Choroid plexus epithelial cell (primary cell): ENCODE measurements around the gene SUSD4.

Experiments used
- DNase-seq: peaks from one replicate; pipeline ENCODE4 v3.0.0-alpha.2; 2010; ENCODE audit warnings: low read depth
- H3K4me3 ChIP-seq: 2 replicates; pipeline ENCODE4 v1.5.1; 2011; ENCODE audit warnings: low read depth, mild to moderate bottlenecking, control low read depth, low read length, moderate library complexity
- TF ChIP-seq, protein P1 (sequence below): conservative IDR thresholded peaks from 2 replicates; pipeline ENCODE4 v1.5.1; 2011; ENCODE audit warnings: low read depth, mild to moderate bottlenecking, control low read depth, inconsistent platforms, low read length, moderate library complexity

SUSD4 gene

GRCh38 chr1:223323491-223324484, 40.2 kb downstream of the SUSD4 start:
- TF ChIP-seq, protein P1, sequence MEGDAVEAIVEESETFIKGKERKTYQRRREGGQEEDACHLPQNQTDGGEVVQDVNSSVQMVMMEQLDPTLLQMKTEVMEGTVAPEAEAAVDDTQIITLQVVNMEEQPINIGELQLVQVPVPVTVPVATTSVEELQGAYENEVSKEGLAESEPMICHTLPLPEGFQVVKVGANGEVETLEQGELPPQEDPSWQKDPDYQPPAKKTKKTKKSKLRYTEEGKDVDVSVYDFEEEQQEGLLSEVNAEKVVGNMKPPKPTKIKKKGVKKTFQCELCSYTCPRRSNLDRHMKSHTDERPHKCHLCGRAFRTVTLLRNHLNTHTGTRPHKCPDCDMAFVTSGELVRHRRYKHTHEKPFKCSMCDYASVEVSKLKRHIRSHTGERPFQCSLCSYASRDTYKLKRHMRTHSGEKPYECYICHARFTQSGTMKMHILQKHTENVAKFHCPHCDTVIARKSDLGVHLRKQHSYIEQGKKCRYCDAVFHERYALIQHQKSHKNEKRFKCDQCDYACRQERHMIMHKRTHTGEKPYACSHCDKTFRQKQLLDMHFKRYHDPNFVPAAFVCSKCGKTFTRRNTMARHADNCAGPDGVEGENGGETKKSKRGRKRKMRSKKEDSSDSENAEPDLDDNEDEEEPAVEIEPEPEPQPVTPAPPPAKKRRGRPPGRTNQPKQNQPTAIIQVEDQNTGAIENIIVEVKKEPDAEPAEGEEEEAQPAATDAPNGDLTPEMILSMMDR = no peak
- DNase-seq = no peak
- no peak overlapping the region for H3K4me3 ChIP-seq

DNA sequence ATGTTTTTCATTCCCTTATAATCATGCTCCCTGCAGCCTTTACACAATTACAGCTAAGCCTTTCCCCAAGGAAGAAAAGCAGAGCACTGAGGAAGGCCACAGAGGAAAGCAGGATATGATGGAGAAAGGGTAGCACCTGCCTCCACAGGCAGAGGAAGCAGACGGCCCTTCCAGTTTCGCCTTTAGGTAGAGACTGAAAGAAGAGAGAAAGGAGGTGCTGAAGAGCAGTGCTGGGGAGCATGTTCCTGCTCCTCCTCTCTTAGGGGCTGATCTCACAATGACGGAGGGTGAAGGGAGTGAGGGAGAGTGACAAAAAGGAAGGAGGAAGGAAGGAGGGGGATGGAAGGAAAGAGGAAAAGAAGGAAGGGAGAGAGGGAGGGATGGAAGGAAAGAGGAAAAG, 41.1 kb downstream of the SUSD4 start:
- TF ChIP-seq, protein P1 = no peak
- H3K4me3 ChIP-seq = no peak overlapping the region
- DNase-seq = no peak

GRCh38 chr1:223320959-223321358, 43.0 kb downstream of the SUSD4 start:
- H3K4me3 ChIP-seq = no peak overlapping the region
- TF ChIP-seq, protein P1 = no peak
- DNase-seq = no peak

DNA sequence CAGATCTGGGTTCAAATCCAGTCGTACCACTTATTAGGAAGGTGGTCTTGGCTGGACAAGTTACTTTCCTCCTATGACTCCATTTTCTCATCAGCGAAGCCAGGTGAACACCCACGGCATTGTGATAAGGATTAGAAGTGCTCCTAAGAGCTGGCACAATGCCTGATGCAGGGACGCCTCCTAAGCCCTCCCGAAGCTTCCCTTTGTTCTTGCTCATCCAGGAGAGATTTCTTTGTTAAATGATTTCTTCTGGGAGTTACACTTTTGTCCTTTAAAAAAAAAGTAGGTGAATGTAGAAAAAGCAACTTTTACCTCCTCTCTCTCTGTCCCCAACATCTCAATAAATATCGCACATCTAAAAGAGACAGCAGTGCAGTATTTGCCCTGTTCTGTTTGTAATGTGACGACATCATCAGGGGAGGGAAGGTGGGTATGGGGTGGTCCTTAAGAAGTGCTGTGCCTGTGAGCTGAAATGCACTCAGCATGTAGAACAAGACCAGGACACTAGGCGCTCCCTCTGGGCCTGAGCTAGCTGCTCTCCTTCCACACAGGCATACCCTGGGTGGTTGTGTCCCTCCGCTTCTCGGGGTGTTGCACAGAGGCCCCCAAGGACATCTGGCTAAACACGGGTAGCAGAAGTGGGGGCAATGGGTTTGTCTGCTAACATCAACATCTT, 43.9 kb downstream of the SUSD4 start:
- H3K4me3 ChIP-seq = no peak overlapping the region
- no peak for DNase-seq
- TF ChIP-seq, protein P1 = no peak

DNA sequence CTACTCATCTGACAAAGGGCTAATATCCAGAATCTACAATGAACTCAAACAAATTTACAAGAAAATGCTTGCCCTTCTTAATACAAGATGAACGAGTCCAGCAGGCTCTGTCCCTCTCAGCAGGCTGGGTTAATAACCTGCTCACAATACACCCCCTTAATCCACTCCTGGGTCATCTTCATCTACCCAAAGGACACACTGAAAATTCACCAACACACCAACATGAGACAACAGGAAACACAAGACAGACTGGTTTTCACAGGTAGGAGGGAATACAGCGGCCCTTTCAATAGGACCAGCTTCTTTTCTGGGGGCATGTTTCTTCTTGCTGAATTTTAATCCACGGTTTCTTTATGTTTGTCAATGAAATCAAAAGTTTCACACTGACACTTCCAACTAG, 44.6 kb downstream of the SUSD4 start:
- no peak for DNase-seq
- H3K4me3 ChIP-seq = no peak overlapping the region

DNA sequence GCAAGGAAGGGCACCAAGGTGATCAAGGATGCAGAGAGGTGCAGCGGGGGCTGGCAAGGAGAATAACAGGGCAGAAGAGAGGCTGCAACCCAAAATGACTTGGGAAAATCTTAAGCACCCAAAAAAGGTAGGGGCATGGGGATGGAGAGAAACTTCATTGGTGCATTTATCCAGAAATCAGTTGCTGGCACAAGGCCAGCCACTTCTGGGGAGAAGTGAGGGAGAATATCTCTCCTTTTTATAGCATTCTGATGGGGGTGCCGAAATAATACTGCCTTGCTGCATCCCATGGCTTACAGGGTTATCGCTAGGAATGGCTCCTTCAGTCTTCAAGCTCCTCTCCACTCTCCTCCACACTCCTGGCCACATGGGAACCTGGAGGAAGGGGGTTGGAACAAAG, 47.9 kb downstream of the SUSD4 start:
- TF ChIP-seq, protein P1 = no peak
- no peak overlapping the region for H3K4me3 ChIP-seq

More for the DNA sequence above, 44.6 kb downstream of the SUSD4 start:
- TF ChIP-seq, protein P1 = no peak

DNA sequence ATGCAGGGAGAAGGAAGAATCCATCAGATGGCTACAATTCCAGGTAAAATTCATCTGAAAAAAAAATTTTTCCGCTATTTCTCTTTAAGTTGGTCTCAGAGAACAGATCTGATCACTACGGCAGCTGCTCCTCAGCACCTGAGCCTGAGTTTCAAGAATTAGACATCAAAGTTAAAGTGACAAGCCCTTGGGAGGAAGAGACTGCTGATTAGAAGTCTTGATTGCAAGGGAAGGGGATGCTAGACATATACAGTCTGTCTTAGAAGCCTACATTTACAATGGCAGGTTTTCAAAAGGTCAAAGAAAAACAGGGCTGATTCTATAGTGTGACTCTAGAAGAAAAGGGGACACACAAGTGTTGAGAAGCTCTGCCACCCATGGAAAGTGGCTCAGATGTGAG, 48.3 kb downstream of the SUSD4 start:
- TF ChIP-seq, protein P1 = no peak
- H3K4me3 ChIP-seq = no peak overlapping the region
- no peak for DNase-seq

More for the DNA sequence above, 47.9 kb downstream of the SUSD4 start:
- DNase-seq = no peak
